Chondrocyte (in vitro differentiated cells): ENCODE results near the gene PUS3. TPM values are rescaled to one million over a fixed set of nuclear protein-coding genes. Genes with fewer than 3 reads are reported as not detected.
A peak's percentile ranks its signal among the peaks of the same experiment; 100 is the strongest.

Source experiments
- DNase-seq: peaks from one replicate; pipeline ENCODE4 v3.0.0; 2021; ENCODE audit warnings: mixed read lengths, low spot score
- H3K27ac Mint-ChIP-seq: one replicate; pipeline ENCODE4 v1.8.0; 2021; ENCODE audit warnings: mild to moderate bottlenecking, moderate library complexity, mixed read lengths; ENCODE audit not compliant: unreplicated experiment
- H3K27me3 Mint-ChIP-seq: 2 replicates; pipeline ENCODE4 v1.8.0; 2021; ENCODE audit warnings: low read depth, mixed read lengths
- H3K36me3 Mint-ChIP-seq: 2 replicates; pipeline ENCODE4 v1.8.0; 2021; ENCODE audit warnings: low read depth, mixed read lengths
- H3K4me1 Mint-ChIP-seq: 2 replicates; pipeline ENCODE4 v1.8.0; 2021; ENCODE audit warnings: low read depth, mild to moderate bottlenecking, mixed read lengths
- H3K4me3 Mint-ChIP-seq: one replicate; pipeline ENCODE4 v1.8.0; 2021; ENCODE audit warnings: mild to moderate bottlenecking, moderate library complexity, mixed read lengths; ENCODE audit not compliant: unreplicated experiment
- H3K9me3 Mint-ChIP-seq: 2 replicates; pipeline ENCODE4 v1.8.0; 2021; ENCODE audit warnings: low read depth, mixed read lengths
- total RNA-seq: library from RNA; stranded (reverse); gene quantifications from 3 replicates; pipeline ENCODE4 v1.2.1, GENCODE V29; 2021
- TF ChIP-seq, protein P1 (sequence below): fragments of 200-600 bp; sonication (generic); IDR thresholded peaks from 2 replicates; pipeline ENCODE4 v1.5.0; 2021; ENCODE audit warnings: antibody characterized with exemption, mild to moderate bottlenecking, moderate library complexity

The PUS3 gene
- total RNA-seq, 1 donor from 2014 or later, result 10.0 TPM

- Mint-ChIP-seq H3K4me3 (no peak overlapping the region), H3K27me3 (no peaks in the 10 kb centered on the region), H3K9me3 (no peaks in the 10 kb centered on the region), H3K4me1 (peaks cover 36% of the 10 kb centered on the region), H3K27ac (no peak overlapping the region), H3K36me3 (peaks cover 5% of the 10 kb centered on the region)
- DNase-seq, result no peak
- TF ChIP-seq, protein P1, sequence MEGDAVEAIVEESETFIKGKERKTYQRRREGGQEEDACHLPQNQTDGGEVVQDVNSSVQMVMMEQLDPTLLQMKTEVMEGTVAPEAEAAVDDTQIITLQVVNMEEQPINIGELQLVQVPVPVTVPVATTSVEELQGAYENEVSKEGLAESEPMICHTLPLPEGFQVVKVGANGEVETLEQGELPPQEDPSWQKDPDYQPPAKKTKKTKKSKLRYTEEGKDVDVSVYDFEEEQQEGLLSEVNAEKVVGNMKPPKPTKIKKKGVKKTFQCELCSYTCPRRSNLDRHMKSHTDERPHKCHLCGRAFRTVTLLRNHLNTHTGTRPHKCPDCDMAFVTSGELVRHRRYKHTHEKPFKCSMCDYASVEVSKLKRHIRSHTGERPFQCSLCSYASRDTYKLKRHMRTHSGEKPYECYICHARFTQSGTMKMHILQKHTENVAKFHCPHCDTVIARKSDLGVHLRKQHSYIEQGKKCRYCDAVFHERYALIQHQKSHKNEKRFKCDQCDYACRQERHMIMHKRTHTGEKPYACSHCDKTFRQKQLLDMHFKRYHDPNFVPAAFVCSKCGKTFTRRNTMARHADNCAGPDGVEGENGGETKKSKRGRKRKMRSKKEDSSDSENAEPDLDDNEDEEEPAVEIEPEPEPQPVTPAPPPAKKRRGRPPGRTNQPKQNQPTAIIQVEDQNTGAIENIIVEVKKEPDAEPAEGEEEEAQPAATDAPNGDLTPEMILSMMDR, result no peak
These were observed 12.4 kb downstream of the PUS3 start for GRCh38 chr11:125890447-125891100.

DNA sequence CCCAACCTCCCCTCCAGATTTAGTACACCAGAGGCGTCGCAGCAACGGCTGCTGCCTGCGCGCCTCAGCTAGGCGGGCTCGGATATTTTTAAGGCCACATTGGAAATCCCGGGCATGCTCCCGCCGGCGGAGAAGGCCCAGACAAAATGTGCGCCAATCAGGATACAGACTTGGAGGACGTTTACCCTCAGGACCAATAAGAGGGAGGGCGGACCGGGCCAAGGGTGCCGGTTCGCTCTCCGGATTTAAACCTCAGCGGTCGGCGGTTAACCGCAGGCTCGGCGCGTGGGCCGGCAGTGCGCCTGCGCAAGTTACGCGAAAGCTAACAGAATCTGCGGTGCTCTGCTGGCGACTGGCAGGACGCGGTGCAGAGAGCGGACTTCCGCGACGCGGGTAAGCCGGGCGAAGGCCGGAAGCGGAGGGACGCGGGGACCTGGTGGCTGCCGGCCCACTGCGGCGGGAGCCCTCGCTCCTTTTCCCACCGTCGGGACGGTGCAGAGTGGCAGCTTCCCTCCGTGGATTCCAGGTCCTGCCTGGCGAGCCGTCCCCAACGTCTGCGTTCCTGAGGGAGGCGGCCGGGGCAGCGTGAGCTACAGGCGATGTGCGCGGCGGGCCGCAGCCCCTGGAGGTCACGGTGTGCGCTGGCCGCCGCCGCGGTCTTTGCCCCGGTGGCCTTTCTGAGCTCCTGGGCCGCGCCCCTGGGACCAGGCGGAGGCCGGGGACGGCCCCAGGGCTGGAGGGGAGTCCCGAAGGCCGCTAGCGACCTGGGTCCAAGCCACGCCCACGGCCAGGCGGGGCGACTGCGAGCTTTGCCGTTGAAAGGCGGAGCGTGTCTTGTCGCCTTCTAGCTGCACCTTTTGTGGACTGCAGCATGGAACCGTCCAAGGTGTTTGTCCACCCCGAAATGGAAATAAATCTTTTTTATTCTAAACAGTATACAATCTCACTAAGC lies 15.4 kb downstream of the PUS3 start, which contains the start of gene HYLS1:
HYLS1 (plus strand) TSS at position 296 of the 952 bp plus-strand sequence. CDS start 11,701 bp downstream, outside the sequence.
- peak; percentile 96 for DNase-seq
- H3K27ac Mint-ChIP-seq, result peak within 1 kb of the TSS; percentile 61
- H3K36me3 Mint-ChIP-seq, result no peaks in the 10 kb centered on the region
- TF ChIP-seq, protein P1, result peak; percentile 60
- no peaks in the 10 kb centered on the region for H3K27me3 Mint-ChIP-seq
- H3K4me3 Mint-ChIP-seq, result peak within 1 kb of the TSS; percentile 76
- no peaks in the 10 kb centered on the region for H3K9me3 Mint-ChIP-seq
- H3K4me1 Mint-ChIP-seq, result peaks cover 33% of the 10 kb centered on the region

DNA sequence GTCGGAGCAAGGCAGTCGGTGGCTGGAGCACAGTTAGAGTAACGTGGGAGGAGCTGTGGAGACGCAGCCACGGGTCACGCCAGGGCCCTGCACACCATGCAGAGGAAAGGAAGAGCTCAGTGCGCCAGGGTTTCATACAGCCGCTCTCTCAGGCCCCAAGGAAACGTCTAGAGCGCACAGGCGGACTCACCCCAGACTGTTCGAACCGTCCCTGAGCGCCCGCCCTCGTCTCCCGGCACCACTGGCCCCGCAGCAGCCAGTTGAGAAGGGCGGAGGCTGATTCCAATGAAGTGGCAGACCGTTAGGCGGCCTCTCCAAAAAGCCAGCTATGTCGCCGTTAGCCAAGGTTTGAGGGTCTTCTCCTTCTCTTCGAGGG lies 16.0 kb downstream of the PUS3 start:
- peak overlapping the region; percentile 61 for H3K27ac Mint-ChIP-seq
- TF ChIP-seq, protein P1, result no peak
- peaks cover 2% of the 10 kb centered on the region for H3K27me3 Mint-ChIP-seq
- no peaks in the 10 kb centered on the region for H3K9me3 Mint-ChIP-seq
- no peak for DNase-seq
- H3K4me1 Mint-ChIP-seq, result peaks cover 26% of the 10 kb centered on the region
- H3K36me3 Mint-ChIP-seq, result no peaks in the 10 kb centered on the region
- peak overlapping the region; percentile 76 for H3K4me3 Mint-ChIP-seq

- H3K4me1 Mint-ChIP-seq, result peaks cover 10% of the 10 kb centered on the region
- H3K9me3 Mint-ChIP-seq, result no peaks in the 10 kb centered on the region
- peaks cover 17% of the 10 kb centered on the region for H3K27me3 Mint-ChIP-seq
- DNase-seq, result no peak
- TF ChIP-seq, protein P1, result no peak
- H3K27ac Mint-ChIP-seq, result no peak overlapping the region
- H3K36me3 Mint-ChIP-seq, result peaks cover 3% of the 10 kb centered on the region
- no peak overlapping the region for H3K4me3 Mint-ChIP-seq
These were observed 19.6 kb downstream of the PUS3 start for GRCh38 chr11:125883375-125883774.

DNA sequence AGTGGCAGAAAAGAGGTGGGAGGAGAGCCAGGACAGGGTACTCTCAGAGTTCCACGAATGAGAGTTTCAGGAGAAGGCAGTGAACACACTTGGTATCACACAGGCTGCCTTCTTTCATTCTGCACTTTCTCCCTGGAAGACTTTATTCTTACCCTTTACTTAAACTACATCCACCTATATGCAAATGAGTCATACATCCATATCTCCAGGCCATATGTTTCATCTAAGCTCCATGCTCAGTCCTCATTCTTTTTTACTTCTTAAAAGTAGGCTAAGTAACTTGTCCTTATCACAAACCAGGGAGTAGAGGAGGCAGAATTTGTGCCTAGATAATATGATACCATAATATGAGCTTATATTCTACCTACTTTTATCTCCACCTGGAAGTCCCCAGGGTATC lies 21.7 kb downstream of the PUS3 start:
- Mint-ChIP-seq H3K9me3 (no peaks in the 10 kb centered on the region), H3K4me3 (no peak overlapping the region), H3K27me3 (peaks cover 21% of the 10 kb centered on the region), H3K27ac (no peak overlapping the region), H3K4me1 (no peaks in the 10 kb centered on the region), H3K36me3 (peaks cover 3% of the 10 kb centered on the region)
- no peak for DNase-seq
- TF ChIP-seq, protein P1, result no peak
